ENCODE data around the gene BNIP5.

The BNIP5 gene, protein sequence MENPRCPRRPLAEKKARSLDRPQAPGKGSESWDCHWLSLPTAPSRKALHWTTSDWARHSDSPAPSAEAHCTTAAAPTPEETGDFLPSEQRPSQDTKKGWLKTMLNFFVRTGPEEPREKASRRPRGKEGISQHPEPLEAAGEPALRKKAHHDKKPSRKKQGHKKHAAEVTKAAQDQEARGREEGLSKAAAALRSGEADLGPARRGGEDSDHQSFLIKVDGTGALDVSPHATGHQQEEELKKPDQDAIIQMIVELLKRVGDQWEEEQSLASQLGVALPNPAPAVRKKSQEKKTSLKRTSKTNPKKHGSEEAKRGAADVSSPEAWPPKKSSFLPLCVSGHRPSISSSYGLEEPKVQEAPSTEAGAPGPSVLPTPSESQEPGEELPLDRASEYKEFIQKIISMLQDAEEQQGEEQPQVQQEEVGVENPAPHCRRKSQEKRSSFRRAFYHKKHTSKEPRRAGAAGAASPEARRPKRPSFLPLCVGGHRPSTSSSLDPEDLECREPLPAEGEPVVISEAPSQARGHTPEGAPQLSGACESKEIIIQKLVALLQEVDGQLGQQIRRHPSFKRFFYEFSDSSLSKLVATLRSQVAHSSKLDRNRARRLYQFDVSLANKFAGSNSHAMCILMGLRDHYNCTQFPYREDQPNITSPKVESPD

GRCh38 chr6:36336779-36337241, at the start of gene BNIP5:
TSS of gene BNIP5 (minus strand) at chr6:36336888. CDS start at chr6:36330690, 6,198 bp downstream.
- no peak for DNase-seq

GRCh38 chr6:36384095-36384494, 47.4 kb upstream of the BNIP5 start:
- DNase-seq = no peak

- DNase-seq = no peak
These were observed 46.9 kb upstream of the BNIP5 start for GRCh38 chr6:36383606-36384005.

GRCh38 chr6:36382976-36383375, 46.3 kb upstream of the BNIP5 start:
- no peak for DNase-seq

GRCh38 chr6:36381502-36382389, 45.1 kb upstream of the BNIP5 start:
- DNase-seq = no peak

DNA sequence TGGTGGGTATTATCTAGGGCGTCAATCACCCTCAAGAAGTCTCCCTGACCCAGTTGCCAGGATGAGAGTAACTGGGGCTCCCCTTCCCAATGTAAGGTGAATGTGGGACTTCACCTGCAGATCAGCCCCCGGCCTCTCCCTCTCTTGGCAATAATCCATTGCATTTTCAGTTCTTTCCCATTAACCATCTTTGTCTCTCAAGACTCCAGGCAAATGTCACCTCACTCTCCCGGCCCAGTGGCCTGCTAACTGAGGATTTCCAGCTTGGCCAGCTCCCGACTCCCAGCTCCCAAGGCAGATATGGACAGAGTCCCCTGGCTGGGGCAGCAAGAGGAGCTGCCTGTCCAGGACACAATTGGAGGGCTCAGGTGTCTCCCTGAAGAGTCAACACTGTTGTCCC, 43.5 kb upstream of the BNIP5 start:
- no peak for DNase-seq

DNA sequence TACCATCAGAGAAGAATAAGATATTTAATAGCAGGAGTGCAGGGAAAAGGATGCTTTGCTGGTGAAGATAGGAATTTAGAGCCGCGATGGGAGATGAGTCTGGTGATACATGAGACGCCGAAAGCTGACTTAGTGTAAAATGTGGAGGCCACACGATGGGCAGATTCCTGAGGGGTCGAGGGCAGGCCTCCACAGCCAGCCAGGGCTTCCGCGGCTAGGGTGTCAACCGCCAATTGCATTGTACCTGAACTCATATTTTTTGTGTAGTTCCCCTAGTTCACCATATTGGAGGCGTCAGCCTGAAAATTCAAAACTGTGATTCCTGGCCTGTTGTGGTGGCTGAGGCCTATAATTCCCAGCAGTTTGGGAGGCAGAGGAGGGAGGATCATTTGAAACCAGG, 42.2 kb upstream of the BNIP5 start:
- DNase-seq = no peak

- no peak for DNase-seq
These were observed 41.7 kb upstream of the BNIP5 start for GRCh38 chr6:36378243-36378920.

DNA sequence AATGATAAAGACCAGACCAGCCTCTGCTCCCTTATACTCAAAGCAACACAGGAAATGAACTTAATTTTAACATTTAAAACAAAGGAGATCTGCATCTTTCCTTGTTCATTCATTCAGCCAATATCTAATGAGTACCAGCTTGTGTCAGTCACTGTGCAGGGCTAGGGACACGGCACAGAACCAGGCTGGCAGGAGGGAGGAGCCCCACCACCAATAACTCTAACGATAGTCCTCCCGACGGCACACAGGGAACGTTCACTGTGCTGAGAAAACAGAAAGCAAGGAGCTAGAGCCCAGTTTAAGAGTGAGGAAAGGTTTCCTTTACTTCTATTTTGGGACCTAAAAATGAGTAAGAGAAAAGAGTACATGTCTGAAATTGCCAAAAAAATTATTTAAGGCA, 40.9 kb upstream of the BNIP5 start:
- DNase-seq = no peak

GRCh38 chr6:36376742-36377141, 40.1 kb upstream of the BNIP5 start:
- no peak for DNase-seq

GRCh38 chr6:36376183-36376582, 39.5 kb upstream of the BNIP5 start:
- DNase-seq = no peak

DNA sequence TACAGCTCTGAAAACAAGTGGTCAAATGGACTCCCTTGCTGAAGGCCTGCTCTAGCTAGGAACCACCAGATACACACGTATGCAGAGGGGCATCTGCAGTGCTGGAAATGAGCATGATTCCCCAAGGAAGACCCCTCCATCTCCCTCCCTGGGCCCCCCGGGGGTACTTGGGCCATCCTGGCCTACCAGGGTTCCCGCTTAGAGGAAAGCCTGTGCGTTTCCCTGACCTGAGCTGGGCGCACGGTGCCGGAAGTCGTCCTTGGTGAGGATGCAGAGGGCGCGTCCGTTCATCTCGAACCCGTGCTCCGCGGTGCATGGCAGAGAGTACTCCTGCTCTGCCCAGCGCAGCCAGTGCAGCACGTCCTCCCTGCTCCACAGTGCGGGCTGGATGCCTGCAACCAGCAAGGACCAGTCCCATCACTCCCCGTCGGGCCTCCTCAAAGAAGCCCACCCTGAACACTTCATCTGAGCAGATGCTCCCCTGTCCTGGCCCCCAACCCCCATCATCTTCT, 39.0 kb upstream of the BNIP5 start:
- DNase-seq = no peak

DNA sequence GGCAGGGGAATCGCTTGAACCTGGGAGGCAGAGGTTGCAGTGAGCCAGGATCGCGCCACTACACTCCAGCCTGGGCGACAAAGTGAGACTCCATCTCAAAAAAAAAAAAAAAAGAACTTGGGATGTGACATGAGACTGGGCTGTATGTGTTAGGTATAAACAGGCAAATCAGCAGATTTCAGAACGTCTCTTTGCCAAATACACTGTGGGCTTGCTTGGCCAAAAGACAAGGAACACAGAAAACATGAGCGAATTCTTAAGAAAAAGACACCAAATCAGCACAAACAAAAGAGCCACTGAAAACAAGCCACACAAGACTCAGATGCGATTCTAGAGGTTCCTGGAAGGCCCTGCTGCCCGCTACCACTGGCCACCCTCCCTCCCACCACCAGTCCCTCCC, 38.3 kb upstream of the BNIP5 start:
- no peak for DNase-seq

DNA sequence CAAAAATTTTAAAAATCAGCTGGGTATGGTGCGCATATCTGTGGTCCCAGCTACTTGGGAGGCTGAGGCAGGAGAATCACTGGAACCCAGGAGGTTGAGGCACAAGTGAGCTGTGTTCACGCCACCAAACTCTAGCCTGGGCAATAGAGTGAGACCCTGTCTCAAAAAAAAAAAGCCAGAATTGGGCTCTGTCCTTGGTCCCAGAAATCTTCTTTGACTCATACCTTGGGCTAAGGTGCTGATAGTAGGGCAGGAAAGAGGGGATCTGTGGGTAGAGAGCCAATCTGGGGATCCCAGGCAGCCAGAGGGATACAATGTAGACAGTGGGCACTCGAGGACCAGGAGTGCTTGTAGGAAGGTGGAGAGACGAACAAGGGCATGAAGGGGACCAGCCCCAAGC, 37.5 kb upstream of the BNIP5 start:
- DNase-seq = no peak

DNA sequence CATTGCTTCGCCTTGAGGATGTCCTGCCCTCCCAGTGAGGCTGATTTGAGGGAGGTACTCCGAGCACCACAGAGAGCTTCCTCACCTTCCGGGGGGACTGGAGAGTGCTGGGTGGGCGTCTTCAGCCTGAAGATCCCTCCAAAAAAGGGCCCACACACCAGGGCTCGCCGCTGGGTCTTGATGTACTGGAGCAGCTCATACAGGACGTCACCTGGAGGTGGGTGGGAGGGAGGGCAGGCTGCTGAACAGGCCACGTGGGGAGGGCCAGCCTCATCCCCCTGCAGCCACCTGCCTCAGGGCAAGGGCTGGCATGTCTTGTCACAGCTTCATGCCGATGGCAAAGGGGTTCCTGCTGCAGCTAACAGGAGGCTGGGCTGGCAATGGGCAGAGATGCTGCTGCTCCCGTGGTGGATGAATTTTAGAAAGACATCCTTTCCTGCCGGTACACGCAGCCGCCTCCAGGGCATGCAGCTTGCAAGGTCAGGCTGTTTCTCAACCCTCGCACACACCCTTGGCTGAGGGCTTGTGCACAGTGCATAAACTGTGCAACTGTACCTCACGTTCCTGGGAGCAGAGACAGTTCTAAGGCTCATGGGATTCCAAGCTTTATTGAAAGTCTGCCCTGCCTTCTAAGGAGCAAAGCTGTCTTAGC, 36.8 kb upstream of the BNIP5 start:
- DNase-seq = no peak

DNA sequence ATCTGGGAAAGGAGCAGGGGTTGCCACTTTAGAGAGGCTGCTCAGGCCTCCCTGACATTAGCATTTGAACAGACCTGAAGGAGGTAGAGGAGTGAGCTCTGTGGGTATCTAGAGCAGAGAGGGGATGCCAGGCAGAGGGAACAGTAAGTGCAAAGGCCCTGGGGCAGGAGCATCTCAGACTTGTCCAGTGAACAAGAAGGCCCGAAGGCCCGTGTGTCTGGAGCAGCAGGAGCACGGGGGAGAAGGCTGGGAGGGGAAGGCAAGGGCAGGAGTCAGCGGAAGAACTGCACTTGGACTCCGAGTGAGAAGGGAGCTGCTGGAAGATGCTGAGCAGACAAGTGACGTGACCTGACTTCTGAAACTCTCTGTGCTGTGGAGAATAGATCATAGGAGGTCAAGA, 35.4 kb upstream of the BNIP5 start:
- no peak for DNase-seq

GRCh38 chr6:36371211-36371610, 34.5 kb upstream of the BNIP5 start:
- DNase-seq = no peak

DNA sequence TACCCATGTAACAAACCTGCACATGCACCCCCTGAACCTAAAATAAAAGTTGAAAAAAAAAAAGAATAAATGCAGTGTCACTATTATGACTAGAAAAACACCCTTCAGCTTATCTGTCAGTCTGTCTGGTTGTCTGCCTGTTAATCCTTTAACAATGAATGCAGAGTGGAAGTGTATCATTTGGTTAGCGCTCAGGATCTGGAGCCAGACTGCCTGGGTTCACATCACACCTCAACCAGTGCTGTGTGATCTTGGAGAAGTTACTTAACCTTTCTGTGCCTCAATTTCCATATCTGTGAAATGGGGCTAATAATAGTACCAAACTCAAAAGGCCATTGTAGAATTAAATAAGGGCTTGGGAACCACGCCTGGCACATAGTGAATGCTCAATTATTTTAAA, 34.0 kb upstream of the BNIP5 start:
- DNase-seq = no peak

DNA sequence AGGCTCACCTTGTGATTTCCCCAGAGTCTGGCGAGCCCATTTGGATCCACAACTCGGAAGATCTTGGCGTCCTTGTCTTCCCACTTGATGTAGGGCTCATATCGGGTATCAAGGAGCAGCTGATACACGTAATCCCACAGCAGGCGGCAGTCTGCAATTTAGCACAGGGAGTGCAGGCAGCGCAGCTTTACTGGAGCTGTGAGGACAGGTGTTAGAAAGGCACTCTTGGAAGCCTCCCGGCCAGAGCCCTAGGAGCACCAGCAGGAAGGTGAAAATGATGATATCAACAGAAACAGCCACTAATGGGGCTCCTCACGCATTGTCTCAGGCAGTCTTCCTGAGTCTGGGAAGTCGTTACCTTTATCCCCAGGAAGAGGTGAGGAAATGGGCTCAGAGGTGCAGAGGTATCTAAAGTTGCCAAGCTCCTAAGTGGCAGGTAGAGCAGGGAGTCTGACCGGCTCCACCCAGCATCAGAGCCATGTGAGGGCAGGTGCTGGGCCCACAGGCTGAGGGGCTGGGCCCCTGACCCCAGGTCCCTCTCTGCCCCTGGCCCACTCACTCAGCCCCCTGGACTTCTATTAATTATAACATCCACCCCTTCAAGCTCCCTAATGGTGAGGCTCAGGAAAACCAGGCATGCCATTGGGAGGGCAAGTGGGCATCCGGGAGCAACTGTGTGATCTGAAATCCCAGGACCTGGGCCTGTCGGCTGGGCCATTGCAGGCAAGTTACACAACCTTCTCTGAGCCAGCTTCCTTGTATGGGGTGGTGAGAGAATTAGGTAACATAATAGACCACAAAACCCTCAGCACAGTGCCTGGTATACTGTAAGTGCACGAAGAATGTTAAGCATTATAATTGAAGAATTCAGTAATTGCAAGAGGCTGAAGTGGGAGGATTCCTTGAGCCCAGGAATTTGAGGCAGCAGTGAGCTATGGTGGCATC, 32.5 kb upstream of the BNIP5 start:
- peak; percentile 79 for DNase-seq

DNA sequence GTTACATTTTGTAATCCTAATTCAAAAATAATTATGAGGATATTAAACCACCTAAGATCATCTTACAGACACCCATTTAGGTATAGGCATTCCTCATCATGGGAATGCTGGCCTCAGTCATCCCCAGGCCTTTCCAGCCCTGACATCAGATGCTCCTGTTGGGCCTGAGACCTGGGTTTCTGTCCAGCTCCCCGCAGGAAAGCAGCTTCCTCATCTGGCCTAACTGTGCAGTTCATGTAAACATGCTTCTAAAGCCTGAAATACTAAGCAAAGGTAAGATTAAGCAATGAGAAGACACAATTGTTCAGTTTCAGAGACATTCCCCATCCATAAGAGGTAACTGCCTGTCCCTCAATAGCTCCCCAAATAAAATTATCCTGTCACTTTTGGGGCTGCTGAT, 31.7 kb upstream of the BNIP5 start:
- DNase-seq = no peak

DNA sequence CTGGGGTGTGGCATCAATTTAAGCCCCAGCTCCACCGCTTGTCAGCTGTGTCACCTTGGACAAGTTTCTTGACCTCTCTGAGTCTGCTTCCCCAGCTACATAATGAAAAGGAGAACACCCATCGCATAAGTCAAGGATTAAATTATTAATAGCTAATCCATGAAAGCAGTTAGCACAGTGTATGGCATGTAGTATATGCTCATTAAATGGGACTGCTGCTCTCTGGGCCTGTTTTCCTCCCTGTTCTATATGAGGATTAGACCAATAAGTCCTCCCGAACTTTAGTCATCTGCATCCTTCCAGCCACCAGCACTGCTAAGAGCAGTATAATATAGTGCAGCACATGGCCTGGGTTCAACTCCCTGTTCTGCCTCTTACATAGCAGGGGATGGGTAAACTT, 31.1 kb upstream of the BNIP5 start:
- no peak for DNase-seq

Data from NCI-H524 treated with DMSO at 0.1 percent for 48 hours (cell line).